IPS-15b (cell line): Measurements from ENCODE around the gene LRP1B.

Experiments
- H3K27me3 ChIP-seq: one replicate; pipeline ENCODE4 v1.6.1; 2013; ENCODE audit warnings: low read length; ENCODE audit not compliant: control insufficient read depth, insufficient read depth
- H3K36me3 ChIP-seq: one replicate; pipeline ENCODE4 v1.6.1; 2013; ENCODE audit warnings: low read length; ENCODE audit not compliant: control insufficient read depth, insufficient read depth
- H3K4me1 ChIP-seq: one replicate; pipeline ENCODE4 v1.6.1; 2013; ENCODE audit warnings: mild to moderate bottlenecking, low read length; ENCODE audit not compliant: control insufficient read depth, insufficient read depth
- H3K4me3 ChIP-seq: one replicate; pipeline ENCODE4 v1.5.1; 2013; ENCODE audit warnings: low read depth, low read length
- H3K9ac ChIP-seq: one replicate; pipeline ENCODE4 v1.6.1; 2013; ENCODE audit warnings: low read depth, mild to moderate bottlenecking, low read length
- H3K9me3 ChIP-seq: one replicate; pipeline ENCODE4 v1.6.1; 2013; ENCODE audit warnings: mild to moderate bottlenecking, low read length; ENCODE audit not compliant: control insufficient read depth, insufficient read depth

LRP1B gene

GRCh38 chr2:142037744-142038143 lies 93.1 kb downstream of the LRP1B start:
- Histone ChIP-seq H3K4me3 (no peak overlapping the region), H3K4me1 (peaks cover 6% of the 10 kb centered on the region), H3K27me3 (no peaks in the 10 kb centered on the region), H3K9ac (no peak overlapping the region), H3K36me3 (no peaks in the 10 kb centered on the region), H3K9me3 (no peaks in the 10 kb centered on the region)

GRCh38 chr2:142037066-142037465 lies 93.8 kb downstream of the LRP1B start:
- Histone ChIP-seq H3K4me3 (no peak overlapping the region), H3K4me1 (peaks cover 6% of the 10 kb centered on the region), H3K9me3 (no peaks in the 10 kb centered on the region), H3K9ac (no peak overlapping the region), H3K27me3 (no peaks in the 10 kb centered on the region), H3K36me3 (no peaks in the 10 kb centered on the region)

GRCh38 chr2:142033393-142033792 lies 97.4 kb downstream of the LRP1B start:
- Histone ChIP-seq H3K36me3 (no peaks in the 10 kb centered on the region), H3K9me3 (no peaks in the 10 kb centered on the region), H3K9ac (no peak overlapping the region), H3K4me1 (peaks cover 6% of the 10 kb centered on the region), H3K27me3 (no peaks in the 10 kb centered on the region), H3K4me3 (no peak overlapping the region)

- Histone ChIP-seq H3K36me3 (no peaks in the 10 kb centered on the region), H3K9me3 (no peaks in the 10 kb centered on the region), H3K9ac (no peak overlapping the region), H3K4me3 (no peak overlapping the region), H3K4me1 (peaks cover 2% of the 10 kb centered on the region), H3K27me3 (no peaks in the 10 kb centered on the region)
Observed at GRCh38 chr2:142031656-142032055, 99.2 kb downstream of the LRP1B start.

DNA sequence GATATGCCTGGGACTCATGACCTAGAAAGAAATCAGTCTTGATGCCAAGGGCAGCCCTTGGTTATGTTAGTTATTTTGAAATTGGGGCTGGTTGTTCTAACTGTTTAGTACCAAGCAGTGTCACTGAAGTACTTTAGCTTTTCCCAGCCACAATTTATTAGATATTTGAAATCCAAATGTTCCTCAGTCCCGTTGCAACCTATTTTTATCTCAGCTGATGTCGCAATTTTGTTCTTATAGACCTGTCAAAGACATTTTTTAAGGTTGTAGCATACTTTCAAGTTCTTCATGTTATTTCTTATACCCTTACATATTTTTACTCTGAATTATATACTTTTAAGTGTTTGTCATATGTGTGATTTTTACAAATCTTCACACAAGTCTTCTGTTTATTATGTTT lies 100.1 kb downstream of the LRP1B start:
- Histone ChIP-seq H3K9ac (no peak overlapping the region), H3K4me1 (no peaks in the 10 kb centered on the region), H3K4me3 (no peak overlapping the region), H3K9me3 (no peaks in the 10 kb centered on the region), H3K36me3 (no peaks in the 10 kb centered on the region), H3K27me3 (no peaks in the 10 kb centered on the region)

- Histone ChIP-seq H3K36me3 (no peaks in the 10 kb centered on the region), H3K27me3 (no peaks in the 10 kb centered on the region), H3K9me3 (no peaks in the 10 kb centered on the region), H3K4me3 (no peak overlapping the region), H3K9ac (no peak overlapping the region), H3K4me1 (no peaks in the 10 kb centered on the region)
Observed at GRCh38 chr2:142029974-142030373, 100.8 kb downstream of the LRP1B start.

DNA sequence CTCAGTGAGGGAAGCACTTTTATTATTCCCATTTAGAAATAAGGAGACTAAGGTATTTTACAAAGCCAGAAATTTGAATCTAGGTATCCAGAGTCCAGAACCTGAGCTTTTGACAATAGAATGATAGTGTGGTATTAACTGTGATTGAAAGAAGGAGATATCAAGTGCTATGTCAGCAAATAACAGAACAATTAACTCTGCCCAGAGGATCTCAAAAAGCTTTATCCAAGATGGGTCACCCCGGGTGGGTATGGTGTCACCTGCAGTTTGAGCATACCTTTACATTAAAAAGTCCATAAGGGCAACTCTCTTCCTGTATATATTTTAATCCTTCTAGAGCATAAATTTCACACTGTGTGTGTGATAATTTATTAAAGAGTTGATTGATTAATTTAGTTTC lies 105.4 kb downstream of the LRP1B start:
- Histone ChIP-seq H3K36me3 (no peaks in the 10 kb centered on the region), H3K9me3 (no peaks in the 10 kb centered on the region), H3K27me3 (no peaks in the 10 kb centered on the region), H3K4me3 (no peak overlapping the region), H3K4me1 (no peaks in the 10 kb centered on the region), H3K9ac (no peak overlapping the region)

DNA sequence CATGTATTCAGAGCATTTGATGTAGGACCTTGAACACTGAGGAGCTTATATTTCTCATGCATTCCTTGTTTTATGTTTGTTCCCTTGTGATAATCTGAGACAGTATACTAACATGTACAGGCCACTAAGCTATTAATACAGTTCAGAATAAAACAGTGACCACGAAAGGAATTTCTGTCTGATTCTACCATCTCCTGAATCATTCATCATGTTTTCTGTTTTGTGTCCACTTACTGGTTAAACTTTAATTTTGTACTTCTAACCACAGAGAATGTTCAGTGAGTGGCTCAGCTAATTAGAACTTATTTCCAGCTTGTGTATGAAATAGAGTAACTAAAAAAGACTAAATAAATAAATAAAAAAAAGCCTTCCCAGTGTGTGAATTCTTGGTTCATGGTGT lies 110.4 kb downstream of the LRP1B start:
- H3K36me3 ChIP-seq, result no peaks in the 10 kb centered on the region
- no peak overlapping the region for H3K4me3 ChIP-seq
- no peaks in the 10 kb centered on the region for H3K4me1 ChIP-seq
- no peaks in the 10 kb centered on the region for H3K9me3 ChIP-seq
- no peaks in the 10 kb centered on the region for H3K27me3 ChIP-seq
- no peak overlapping the region for H3K9ac ChIP-seq

- Histone ChIP-seq H3K9ac (no peak overlapping the region), H3K27me3 (no peaks in the 10 kb centered on the region), H3K4me3 (no peak overlapping the region), H3K36me3 (no peaks in the 10 kb centered on the region), H3K9me3 (no peaks in the 10 kb centered on the region), H3K4me1 (no peaks in the 10 kb centered on the region)
Observed at GRCh38 chr2:142014536-142014935, 116.3 kb downstream of the LRP1B start.

DNA sequence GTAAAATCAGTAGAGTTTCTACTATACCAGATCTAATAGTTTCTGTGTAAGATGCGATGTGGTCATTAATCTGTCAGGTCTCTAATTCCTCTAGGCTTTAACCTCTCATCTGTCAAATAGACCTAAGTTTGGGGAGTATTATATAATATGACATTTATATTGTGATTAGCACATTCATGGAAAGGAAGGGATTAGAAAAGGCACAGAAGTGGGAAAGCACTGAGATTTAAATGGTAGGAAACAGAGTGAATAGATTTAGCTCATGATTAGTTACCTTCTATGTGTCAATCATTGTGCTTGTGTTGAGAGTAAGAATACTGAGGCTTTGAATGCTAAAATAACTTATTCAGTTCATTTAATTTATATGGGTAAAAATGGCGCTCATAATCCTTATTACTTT lies 118.0 kb downstream of the LRP1B start:
- no peaks in the 10 kb centered on the region for H3K4me1 ChIP-seq
- no peaks in the 10 kb centered on the region for H3K36me3 ChIP-seq
- no peak overlapping the region for H3K4me3 ChIP-seq
- no peaks in the 10 kb centered on the region for H3K9me3 ChIP-seq
- H3K9ac ChIP-seq, result no peak overlapping the region
- no peaks in the 10 kb centered on the region for H3K27me3 ChIP-seq

DNA sequence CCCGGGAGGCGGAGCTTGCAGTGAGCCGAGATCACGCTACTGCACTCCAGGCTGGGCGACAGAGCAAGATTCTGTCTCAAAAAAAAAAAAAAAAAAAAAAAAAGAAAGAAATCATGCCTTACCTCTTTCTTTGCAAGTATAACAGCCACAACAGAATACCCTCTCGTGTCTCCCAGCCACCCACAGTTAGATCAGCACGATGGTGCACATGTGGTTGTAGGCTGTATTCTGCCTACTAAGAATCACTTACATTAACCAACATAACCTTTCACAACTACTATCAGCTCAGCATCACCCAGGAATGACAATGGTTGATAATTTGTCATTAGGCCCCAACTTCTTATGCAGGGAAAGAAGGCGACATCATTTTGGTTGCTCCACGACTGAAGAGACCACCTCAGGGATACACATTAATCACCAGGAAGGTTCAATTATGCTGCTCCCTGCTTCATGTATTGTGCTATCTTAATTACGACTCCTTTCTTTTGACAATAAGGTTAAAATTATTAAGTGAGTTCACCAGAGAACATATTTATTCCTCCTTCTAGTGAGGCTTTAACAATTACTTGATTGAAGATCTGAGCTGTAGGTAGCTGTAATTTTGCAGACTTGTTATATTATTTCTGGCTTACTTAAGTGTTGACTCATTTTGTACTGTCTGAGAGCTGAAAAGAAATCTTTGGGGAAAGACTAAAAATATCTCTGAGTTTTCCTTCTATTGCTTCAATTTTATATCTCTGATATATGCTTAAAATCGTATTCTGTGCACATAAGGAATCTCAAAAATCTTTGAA lies 120.1 kb downstream of the LRP1B start:
- Histone ChIP-seq H3K4me3 (no peak overlapping the region), H3K9me3 (no peaks in the 10 kb centered on the region), H3K27me3 (no peaks in the 10 kb centered on the region), H3K9ac (no peak overlapping the region), H3K36me3 (no peaks in the 10 kb centered on the region), H3K4me1 (no peaks in the 10 kb centered on the region)

GRCh38 chr2:142008135-142008744 lies 122.6 kb downstream of the LRP1B start:
- no peaks in the 10 kb centered on the region for H3K4me1 ChIP-seq
- H3K27me3 ChIP-seq, result no peaks in the 10 kb centered on the region
- H3K9me3 ChIP-seq, result no peaks in the 10 kb centered on the region
- no peak overlapping the region for H3K9ac ChIP-seq
- no peaks in the 10 kb centered on the region for H3K36me3 ChIP-seq
- H3K4me3 ChIP-seq, result no peak overlapping the region
